Urothelium cell line (cell line): Measurements from ENCODE around the gene FDXACB1.
A peak's percentile ranks its signal among the peaks of the same experiment; 100 is the strongest.

Source experiments
- DNase-seq: peaks from one replicate; pipeline ENCODE4 v3.0.0; 2011; ENCODE audit warnings: low spot score, mixed read lengths
- FAIRE-seq: peaks from 2 replicates; lab custom pipeline; 2011; peaks lifted over from hg19 to GRCh38; lab: Jason Lieb, UNC

The FDXACB1 gene

GRCh38 chr11:111846636-111847035 lies 32.3 kb downstream of the FDXACB1 start:
- no peak for DNase-seq
- no peak for FAIRE-seq

DNA sequence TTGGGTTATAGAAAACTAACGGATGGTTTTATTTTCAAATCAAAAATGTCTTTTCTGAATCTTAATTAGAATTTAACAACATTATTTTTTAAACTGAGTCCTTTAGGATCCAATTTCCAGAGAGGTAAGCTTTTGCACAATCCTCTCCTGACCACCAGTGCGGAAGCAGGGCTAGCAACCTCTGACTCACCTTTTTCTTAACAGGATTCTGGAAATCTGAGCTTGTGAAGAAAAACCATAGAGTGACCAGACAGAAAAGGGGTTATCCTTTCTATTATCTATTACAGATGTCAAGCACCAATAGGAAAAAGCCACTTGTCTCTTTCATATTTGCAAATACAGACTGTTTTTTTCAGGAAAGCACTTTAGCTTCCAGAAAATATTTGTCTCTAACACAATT lies 32.9 kb downstream of the FDXACB1 start:
- no peak for DNase-seq
- FAIRE-seq, result no peak

DNA sequence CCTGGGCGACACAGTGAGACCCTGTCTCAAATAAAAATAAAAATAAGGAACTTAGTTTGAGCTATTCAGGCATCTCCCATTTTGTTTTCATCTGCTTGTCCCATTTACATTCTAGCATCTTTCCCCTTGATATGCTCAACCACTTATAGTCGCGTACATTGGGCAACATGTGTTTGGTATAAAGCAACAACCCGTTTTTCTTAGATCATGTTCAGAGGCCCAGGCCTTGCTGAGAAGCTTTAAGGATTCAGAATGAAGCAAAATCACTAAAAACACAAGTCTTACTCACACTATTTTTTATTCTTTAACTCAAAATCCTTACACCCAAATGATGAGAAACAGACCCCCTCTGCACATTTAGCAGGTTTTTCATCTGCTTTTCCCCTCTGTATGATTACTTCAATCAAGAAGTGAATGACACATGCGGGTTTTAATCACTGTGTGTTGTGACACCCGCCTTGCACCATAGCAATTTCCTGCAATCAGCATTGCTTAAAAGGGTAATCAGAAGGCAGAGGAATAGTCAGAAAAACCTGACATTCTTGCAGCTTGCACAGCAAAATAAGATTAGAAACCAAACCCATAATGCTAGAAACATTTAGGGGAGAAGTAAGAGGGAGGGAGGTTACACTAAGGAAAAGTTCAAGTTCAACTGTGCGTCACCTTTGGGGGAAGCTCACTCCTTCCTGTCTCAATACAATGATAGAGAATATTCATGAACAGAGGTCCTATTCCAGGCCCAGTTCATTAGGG lies 33.5 kb downstream of the FDXACB1 start:
- DNase-seq (no peak), FAIRE-seq (no peak)

- no peak for DNase-seq
- no peak for FAIRE-seq
Measured at GRCh38 chr11:111843661-111844060, 35.3 kb downstream of the FDXACB1 start.

GRCh38 chr11:111841370-111842053 lies 37.5 kb downstream of the FDXACB1 start:
- peak; percentile 89 for FAIRE-seq

DNA sequence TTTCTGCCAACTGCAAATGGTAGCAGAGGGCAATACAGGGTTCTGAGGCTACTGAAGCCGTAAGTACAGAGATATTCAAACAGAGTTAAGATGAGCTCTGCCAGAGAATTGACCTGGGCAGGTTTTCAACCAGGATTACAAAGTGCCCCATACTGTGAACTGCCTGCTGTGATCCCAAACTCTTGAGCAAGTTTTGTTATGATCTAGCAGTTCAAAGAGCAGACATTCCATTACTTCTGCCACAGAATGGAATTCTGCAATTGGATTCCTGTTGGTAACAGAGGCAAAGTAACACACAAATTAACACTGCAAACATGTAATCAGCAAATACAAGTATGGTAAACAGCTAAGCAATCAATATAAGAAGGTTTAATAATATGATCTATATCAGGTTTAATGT lies 38.8 kb downstream of the FDXACB1 start:
- DNase-seq, result no peak
- FAIRE-seq, result peak; percentile 9

More at GRCh38 chr11:111841370-111842053, 37.5 kb downstream of the FDXACB1 start:
- DNase-seq, result peak; percentile 81

GRCh38 chr11:111838054-111838453 lies 40.9 kb downstream of the FDXACB1 start:
- no peak for DNase-seq
- no peak for FAIRE-seq

GRCh38 chr11:111837366-111837891 lies 41.5 kb downstream of the FDXACB1 start:
- DNase-seq (no peak), FAIRE-seq (no peak)

DNA sequence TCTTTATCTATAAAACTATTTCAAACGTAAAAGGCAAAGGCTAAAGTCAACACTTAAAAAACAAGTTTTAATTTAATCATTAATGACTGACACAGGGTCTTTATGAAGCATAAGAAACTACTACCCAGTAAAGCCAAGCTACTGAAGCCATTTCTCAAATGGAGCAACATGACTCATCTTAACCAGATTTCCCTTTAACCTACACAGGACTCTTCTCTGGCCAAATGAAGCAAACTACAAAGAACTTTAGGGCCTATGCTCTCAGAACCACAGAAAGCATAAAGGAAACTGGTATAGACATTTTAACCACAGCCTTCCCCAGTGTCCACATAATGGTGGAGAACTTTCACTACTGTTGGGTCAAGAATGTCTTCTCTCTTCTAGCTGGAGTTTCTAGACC lies 42.2 kb downstream of the FDXACB1 start:
- FAIRE-seq, result no peak
- no peak for DNase-seq

GRCh38 chr11:111836162-111836561 lies 42.8 kb downstream of the FDXACB1 start:
- no peak for DNase-seq
- FAIRE-seq, result no peak

GRCh38 chr11:111835665-111836064 lies 43.3 kb downstream of the FDXACB1 start:
- no peak for FAIRE-seq
- no peak for DNase-seq

DNA sequence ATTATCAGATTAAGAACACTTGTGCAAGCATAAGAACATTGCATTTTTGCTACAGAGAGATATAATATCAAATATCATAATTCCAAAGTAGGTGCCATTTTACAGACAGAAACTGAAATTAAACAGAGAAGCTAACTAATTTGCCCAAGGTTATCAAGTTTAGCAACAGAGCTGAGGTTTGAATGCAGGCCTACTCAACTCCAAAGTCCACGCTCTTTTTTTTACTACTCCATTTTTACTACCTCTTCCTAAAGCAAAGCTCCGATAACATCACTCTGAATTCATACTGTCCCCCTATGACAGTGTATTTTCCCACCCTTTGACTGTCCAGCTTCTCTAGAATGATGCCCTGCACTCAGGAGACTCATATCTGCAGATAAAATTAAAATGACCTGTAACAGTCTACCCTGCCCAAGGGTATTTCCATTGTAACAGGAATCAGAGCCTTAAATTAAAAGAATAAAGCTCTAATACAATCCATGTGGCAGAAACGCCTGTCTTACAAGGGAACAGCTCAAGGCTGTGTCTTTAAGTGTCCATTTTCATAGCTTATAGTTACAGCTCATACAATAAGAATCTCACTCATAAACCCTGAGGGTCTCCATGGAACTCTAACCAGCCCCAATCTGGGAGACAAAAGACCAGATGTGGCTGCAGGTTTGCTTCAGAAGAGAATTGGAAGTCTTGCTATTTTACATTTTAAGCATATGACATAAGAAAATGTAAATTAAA lies 44.4 kb downstream of the FDXACB1 start:
- FAIRE-seq (no peak), DNase-seq (no peak)

DNA sequence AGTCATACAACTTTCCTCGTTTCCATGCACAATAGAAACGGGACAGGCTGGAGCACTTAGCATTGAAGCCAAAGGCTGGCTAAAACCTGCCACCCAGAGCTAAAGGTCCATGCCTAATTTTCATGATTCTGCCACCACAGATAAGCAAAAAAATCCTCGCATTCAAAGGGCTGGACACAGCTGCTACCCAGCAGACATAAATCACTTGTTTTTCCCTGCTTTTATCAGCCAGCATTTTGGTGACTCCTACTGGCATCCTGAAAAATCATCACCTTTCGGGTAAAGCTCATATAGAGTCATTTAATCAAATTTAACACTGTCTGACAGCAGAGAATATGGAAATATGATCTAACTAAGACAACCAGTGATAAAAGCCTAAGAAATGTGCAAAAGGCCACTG lies 45.4 kb downstream of the FDXACB1 start:
- FAIRE-seq, result no peak
- DNase-seq, result no peak

GRCh38 chr11:111829185-111829968 lies 49.6 kb downstream of the FDXACB1 start:
- FAIRE-seq, result no peak
- DNase-seq, result no peak

GRCh38 chr11:111826322-111826950 lies 52.5 kb downstream of the FDXACB1 start:
- no peak for FAIRE-seq

More at GRCh38 chr11:111826322-111826950, 52.5 kb downstream of the FDXACB1 start:
- no peak for DNase-seq
